Calu3 (cell line): Measurements from ENCODE around the gene GLOD4. TPM values are rescaled to one million over a fixed set of nuclear protein-coding genes. Genes with fewer than 3 reads are reported as not detected.
"Not testable (repeated sequence)": the region's sequence is repeated elsewhere in the genome, so short reads cannot be mapped to it uniquely, and the experiment has no call there.

Source experiments
- BruUV-seq: library from RNA; stranded (reverse); fragments of 400-500 nt; replicated peaks from 2 replicates; lab custom pipeline; 2021; lab: Mats Ljungman, UMichigan
- CTCF ChIA-PET: fragments of 300-600 bp; sonication (Branson Sonifier 250); formaldehyde crosslinking; loops from one replicate; lab custom pipeline; 2022; ENCODE audit warnings: antibody characterized with exemption; lab: Charles Lee
- DNase-seq: peaks from one replicate; pipeline ENCODE4 v3.0.0; 2022
- H3K27ac Mint-ChIP-seq: one replicate; pipeline ENCODE4 v1.8.0; 2022; ENCODE audit warnings: mixed read lengths; ENCODE audit not compliant: unreplicated experiment
- H3K27me3 Mint-ChIP-seq: one replicate; pipeline ENCODE4 v1.8.0; 2022; ENCODE audit warnings: mixed read lengths; ENCODE audit not compliant: unreplicated experiment
- H3K36me3 Mint-ChIP-seq: one replicate; pipeline ENCODE4 v1.8.0; 2022; ENCODE audit warnings: mild to moderate bottlenecking, moderate library complexity, mixed read lengths; ENCODE audit not compliant: insufficient read depth, unreplicated experiment
- H3K4me1 Mint-ChIP-seq: one replicate; pipeline ENCODE4 v1.8.0; 2022; ENCODE audit warnings: mild to moderate bottlenecking, low read depth, mixed read lengths; ENCODE audit not compliant: unreplicated experiment
- H3K4me3 Mint-ChIP-seq: one replicate; pipeline ENCODE4 v1.8.0; 2022; ENCODE audit warnings: mild to moderate bottlenecking, low read depth, moderate library complexity, mixed read lengths; ENCODE audit not compliant: unreplicated experiment
- H3K9me3 Mint-ChIP-seq: one replicate; pipeline ENCODE4 v1.8.0; 2022; ENCODE audit warnings: low read depth, mixed read lengths; ENCODE audit not compliant: unreplicated experiment
- CTCF ChIP-seq: fragments of 200-600 bp; IDR thresholded peaks from one replicate; pipeline ENCODE4 v1.8.0; 2022; ENCODE audit warnings: antibody characterized with exemption; ENCODE audit not compliant: unreplicated experiment
- intact Hi-C: fragments of 100-400 bp; cut with micrococcal nuclease; formaldehyde crosslinking; loops from one replicate; pipeline ENCODE4 v1.10.0; 2022; ENCODE audit not compliant: unreplicated experiment
- total RNA-seq: library from RNA; stranded (reverse); gene quantifications from 2 replicates; pipeline ENCODE4 v1.2.3, GENCODE V29; 2022

The GLOD4 gene
- total RNA-seq, 1 experiment from 2014 or later: 56.9 TPM

- TF ChIP-seq CTCF: no peak
- intact Hi-C loops: no loop called here
- Mint-ChIP-seq H3K36me3 (peaks cover 14% of the 10 kb centered on the region), H3K27me3 (no peaks in the 10 kb centered on the region), H3K4me1 (no peaks in the 10 kb centered on the region), H3K27ac (no peak overlapping the region), H3K9me3 (no peaks in the 10 kb centered on the region), H3K4me3 (no peak overlapping the region)
- no peak for DNase-seq
- no TSS peak for BruUV-seq
- CTCF ChIA-PET: no interaction called here
Measured at GRCh38 chr17:792277-792676, 10.2 kb upstream of the GLOD4 start.

GRCh38 chr17:791829-792228 is 9.7 kb upstream of the GLOD4 start:
- BruUV-seq: no TSS peak
- H3K27ac Mint-ChIP-seq: no peak overlapping the region
- CTCF ChIA-PET: no interaction called here

GRCh38 chr17:790874-791247 is 8.8 kb upstream of the GLOD4 start:
- H3K27me3 Mint-ChIP-seq, H3K27ac Mint-ChIP-seq, H3K4me1 Mint-ChIP-seq, CTCF ChIA-PET, BruUV-seq, DNase-seq, H3K4me3 Mint-ChIP-seq, H3K9me3 Mint-ChIP-seq, intact Hi-C loops: not testable (repeated sequence)
- H3K36me3 Mint-ChIP-seq: peaks cover 14% of the 10 kb centered on the region

More at GRCh38 chr17:791829-792228, 9.7 kb upstream of the GLOD4 start:
- H3K4me3 Mint-ChIP-seq: no peak overlapping the region
- no peaks in the 10 kb centered on the region for H3K27me3 Mint-ChIP-seq
- intact Hi-C loops: no loop called here
- H3K36me3 Mint-ChIP-seq: peaks cover 14% of the 10 kb centered on the region
- TF ChIP-seq CTCF: no peak
- DNase-seq: no peak
- no peaks in the 10 kb centered on the region for H3K9me3 Mint-ChIP-seq
- H3K4me1 Mint-ChIP-seq: no peaks in the 10 kb centered on the region

GRCh38 chr17:789931-790873 is 8.1 kb upstream of the GLOD4 start:
- H3K4me3 Mint-ChIP-seq, H3K27me3 Mint-ChIP-seq, H3K27ac Mint-ChIP-seq, BruUV-seq, H3K9me3 Mint-ChIP-seq, H3K4me1 Mint-ChIP-seq, DNase-seq, intact Hi-C loops, CTCF ChIA-PET: not testable (repeated sequence)
- H3K36me3 Mint-ChIP-seq: peaks cover 14% of the 10 kb centered on the region

- Mint-ChIP-seq H3K4me3 (no peak overlapping the region), H3K27ac (no peak overlapping the region), H3K27me3 (no peaks in the 10 kb centered on the region), H3K4me1 (no peaks in the 10 kb centered on the region), H3K36me3 (peaks cover 10% of the 10 kb centered on the region), H3K9me3 (no peaks in the 10 kb centered on the region)
- BruUV-seq: no TSS peak
- no peak for TF ChIP-seq CTCF
- intact Hi-C loops: no loop called here
- no peak for DNase-seq
- CTCF ChIA-PET: no interaction called here
Measured at GRCh38 chr17:789160-789840, 7.2 kb upstream of the GLOD4 start.
